Activated T-helper 9 cell treated with anti-CD3 and anti-CD28 coated beads, Interleukin-2, amount 50 U/mL, for 16 hours (primary cell): ENCODE data around the gene EPS8L2.
A peak's percentile ranks its signal among the peaks of the same experiment; 100 is the strongest.
"Not testable (repeated sequence)": the region's sequence is repeated elsewhere in the genome, so short reads cannot be mapped to it uniquely, and the experiment has no call there.

Source experiments
- DNase-seq: peaks from one replicate; pipeline ENCODE4 v3.0.0-alpha.2; 2020; ENCODE audit warnings: low read depth

EPS8L2 gene

GRCh38 chr11:726278-727220 lies 20.5 kb downstream of the EPS8L2 start:
- DNase-seq, result peak; percentile 31

GRCh38 chr11:727281-727701 lies 21.3 kb downstream of the EPS8L2 start:
- no peak for DNase-seq

- peak; percentile 70 for DNase-seq
Observed at GRCh38 chr11:727859-728748, 22.1 kb downstream of the EPS8L2 start.

- DNase-seq, result no peak
Observed at GRCh38 chr11:728901-729491, 23.0 kb downstream of the EPS8L2 start.

GRCh38 chr11:729492-730074 lies 23.6 kb downstream of the EPS8L2 start:
- DNase-seq, result no peak

GRCh38 chr11:733072-733471 lies 27.0 kb downstream of the EPS8L2 start:
- DNase-seq, result no peak

- not testable (repeated sequence) for DNase-seq
Observed at GRCh38 chr11:734541-734940, 28.5 kb downstream of the EPS8L2 start.

- no peak for DNase-seq
Observed at GRCh38 chr11:737366-737765, 31.3 kb downstream of the EPS8L2 start.

GRCh38 chr11:737899-738298 lies 31.9 kb downstream of the EPS8L2 start:
- DNase-seq, result not testable (repeated sequence)

- DNase-seq, result no peak
Observed at GRCh38 chr11:742156-742546, 36.1 kb downstream of the EPS8L2 start.

GRCh38 chr11:742571-743201 lies 36.7 kb downstream of the EPS8L2 start:
- DNase-seq, result no peak

- no peak for DNase-seq
Observed at GRCh38 chr11:745428-745827, 39.4 kb downstream of the EPS8L2 start.

GRCh38 chr11:746289-747157 lies 40.5 kb downstream of the EPS8L2 start:
- no peak for DNase-seq

- DNase-seq, result peak; percentile 78
Observed at GRCh38 chr11:747158-748006, 41.4 kb downstream of the EPS8L2 start, which contains the start of gene TALDO1. TALDO1 (plus strand) TSS chr11:747464; CDS start chr11:747482, 18 bp downstream.

- no peak for DNase-seq
Observed at GRCh38 chr11:748007-748359, 42.0 kb downstream of the EPS8L2 start.

- no peak for DNase-seq
Observed at GRCh38 chr11:749731-750130, 43.7 kb downstream of the EPS8L2 start.

- no peak for DNase-seq
Observed at GRCh38 chr11:760236-760635, 54.2 kb downstream of the EPS8L2 start.

GRCh38 chr11:761526-762108 lies 55.6 kb downstream of the EPS8L2 start:
- no peak for DNase-seq

GRCh38 chr11:762421-763072 lies 56.5 kb downstream of the EPS8L2 start:
- DNase-seq, result no peak
